MM.1S (cell line): Measurements from ENCODE around the gene GPATCH3.

Experiments
- DNase-seq: peaks from one replicate; pipeline ENCODE4 v3.0.0-alpha.2; 2015
- H2AFZ ChIP-seq: fragments of 300-600 bp; sonication (generic); 2 replicates; pipeline ENCODE4 v1.6.0; 2016; ENCODE audit warnings: antibody characterized with exemption, low read length
- H3F3A ChIP-seq: fragments of 300-600 bp; sonication (generic); 2 replicates; pipeline ENCODE4 v1.6.1; 2016; ENCODE audit warnings: mild to moderate bottlenecking, antibody characterized with exemption, low read length, moderate library complexity, mixed read lengths; ENCODE audit not compliant: insufficient read depth
- H3K27ac ChIP-seq: fragments of 300-600 bp; sonication (generic); 2 replicates; pipeline ENCODE4 v1.5.1; 2016; ENCODE audit warnings: mild to moderate bottlenecking, low read length
- H3K27me3 ChIP-seq: fragments of 300-600 bp; sonication (generic); replicated peaks from 2 replicates; pipeline ENCODE4 v1.6.0; 2016; ENCODE audit warnings: low read length; ENCODE audit not compliant: insufficient read depth
- H3K36me3 ChIP-seq: fragments of 300-600 bp; sonication (generic); replicated peaks from 2 replicates; pipeline ENCODE4 v1.6.1; 2016; ENCODE audit warnings: mild to moderate bottlenecking, low read length, mixed read lengths; ENCODE audit not compliant: insufficient read depth
- H3K4me1 ChIP-seq: fragments of 300-600 bp; sonication (generic); 2 replicates; pipeline ENCODE4 v1.6.1; 2016; ENCODE audit warnings: low read length, mixed read lengths
- H3K4me2 ChIP-seq: fragments of 300-600 bp; sonication (generic); 2 replicates; pipeline ENCODE4 v1.6.0; 2016; ENCODE audit warnings: low read depth, low read length
- H3K4me3 ChIP-seq: fragments of 300-600 bp; sonication (generic); 2 replicates; pipeline ENCODE4 v1.5.1; 2016; ENCODE audit warnings: low read length, mixed read lengths
- H3K79me2 ChIP-seq: fragments of 300-600 bp; sonication (generic); 2 replicates; pipeline ENCODE4 v1.6.1; 2016; ENCODE audit warnings: mixed run types, low read length, mixed read lengths
- H3K9ac ChIP-seq: fragments of 300-600 bp; sonication (generic); 2 replicates; pipeline ENCODE4 v1.6.1; 2016; ENCODE audit warnings: low read length, mixed read lengths
- H3K9me2 ChIP-seq: fragments of 300-600 bp; sonication (generic); replicated peaks from 2 replicates; pipeline ENCODE4 v1.6.1; 2016; ENCODE audit warnings: mild to moderate bottlenecking, low read length, mixed read lengths; ENCODE audit not compliant: insufficient read depth
- H3K9me3 ChIP-seq: fragments of 300-600 bp; sonication (generic); replicated peaks from 2 replicates; pipeline ENCODE4 v1.6.1; 2016; ENCODE audit warnings: mild to moderate bottlenecking, low read length, mixed read lengths; ENCODE audit not compliant: insufficient read depth
- H4K20me1 ChIP-seq: fragments of 300-600 bp; sonication (generic); 2 replicates; pipeline ENCODE4 v1.6.1; 2016; ENCODE audit warnings: mild to moderate bottlenecking, low read length, moderate library complexity, mixed read lengths; ENCODE audit not compliant: insufficient read depth
- EZH2 ChIP-seq: fragments of 300-600 bp; sonication (generic); optimal IDR thresholded peaks from 2 replicates; pipeline ENCODE3; 2017; ENCODE audit warnings: low read depth, mild to moderate bottlenecking, antibody characterized with exemption, low read length, mixed read lengths
- EZH2phosphoT487 ChIP-seq: fragments of 300-600 bp; sonication (generic); IDR thresholded peaks from 2 replicates; pipeline ENCODE4 v1.6.1; 2018; ENCODE audit warnings: antibody characterized with exemption, low read length
- TF ChIP-seq, protein P1 (sequence below): fragments of 300-600 bp; sonication (generic); IDR thresholded peaks from 2 replicates; pipeline ENCODE4 v1.5.1; 2016; ENCODE audit warnings: antibody characterized with exemption, low read length, mixed read lengths

Gene GPATCH3

DNA sequence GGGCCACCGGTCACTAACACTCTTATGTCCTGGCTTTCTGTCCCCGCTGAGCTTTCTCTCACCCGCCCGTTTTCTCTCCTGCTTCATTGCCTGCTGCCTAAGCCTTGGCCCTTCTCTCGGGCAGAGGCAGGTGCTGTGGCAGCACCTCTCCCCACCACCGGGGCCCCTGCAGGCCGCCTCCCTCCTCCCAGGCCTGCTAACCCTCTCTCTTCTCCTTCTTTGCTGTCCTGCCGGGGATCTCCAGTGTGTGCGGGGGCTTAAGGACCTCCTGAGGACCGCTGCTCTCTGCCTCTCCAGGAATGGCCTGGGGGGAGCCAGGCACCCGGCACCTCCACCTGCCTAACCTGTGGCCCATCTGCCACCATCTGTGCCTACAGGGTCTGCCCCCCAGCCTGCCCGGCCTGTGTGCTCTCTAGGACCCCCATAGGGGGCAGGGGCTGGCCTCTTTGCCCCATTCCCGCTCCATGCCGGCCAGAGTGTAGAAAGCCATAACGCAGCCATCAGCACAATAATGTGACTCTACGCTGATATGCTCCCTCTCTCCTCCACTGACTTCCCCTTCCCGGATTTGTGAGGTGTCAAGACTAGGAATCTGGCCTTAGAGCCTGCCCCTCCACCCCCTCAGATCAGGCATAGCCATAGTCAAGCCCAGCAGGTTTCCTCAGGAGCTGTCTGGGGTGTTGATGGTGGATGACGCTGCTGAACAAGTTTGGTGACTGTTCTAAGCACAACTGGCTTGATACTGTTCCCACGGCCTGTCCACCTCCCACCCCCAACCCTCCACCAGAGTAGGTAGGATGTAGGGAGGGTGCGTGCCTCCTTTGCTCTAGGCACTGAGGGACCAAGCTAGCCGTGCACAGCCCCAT lies 43.4 kb downstream of the GPATCH3 start:
- Histone ChIP-seq H3K9me2 (no peaks in the 10 kb centered on the region), H3F3A (peaks cover 5% of the 10 kb centered on the region; the same call in 1 of the 2 replicates), H3K79me2 (no peaks in the 10 kb centered on the region), H3K4me3 (no peak overlapping the region), H2AFZ (no peak overlapping the region), H3K9ac (no peak overlapping the region), H4K20me1 (no peaks in the 10 kb centered on the region), H3K27me3 (no peaks in the 10 kb centered on the region), H3K4me1 (0 out of 2 replicates have a peak, but pooled peaks cover under 1% of the 10 kb centered on the region), H3K27ac (no peak overlapping the region), H3K4me2 (no peak overlapping the region), H3K9me3 (no peaks in the 10 kb centered on the region), H3K36me3 (peaks cover 4% of the 10 kb centered on the region; the same call in 1 of the 2 replicates)
- TF ChIP-seq EZH2phosphoT487 (no peak), EZH2 (no peak)
- TF ChIP-seq, protein P1, sequence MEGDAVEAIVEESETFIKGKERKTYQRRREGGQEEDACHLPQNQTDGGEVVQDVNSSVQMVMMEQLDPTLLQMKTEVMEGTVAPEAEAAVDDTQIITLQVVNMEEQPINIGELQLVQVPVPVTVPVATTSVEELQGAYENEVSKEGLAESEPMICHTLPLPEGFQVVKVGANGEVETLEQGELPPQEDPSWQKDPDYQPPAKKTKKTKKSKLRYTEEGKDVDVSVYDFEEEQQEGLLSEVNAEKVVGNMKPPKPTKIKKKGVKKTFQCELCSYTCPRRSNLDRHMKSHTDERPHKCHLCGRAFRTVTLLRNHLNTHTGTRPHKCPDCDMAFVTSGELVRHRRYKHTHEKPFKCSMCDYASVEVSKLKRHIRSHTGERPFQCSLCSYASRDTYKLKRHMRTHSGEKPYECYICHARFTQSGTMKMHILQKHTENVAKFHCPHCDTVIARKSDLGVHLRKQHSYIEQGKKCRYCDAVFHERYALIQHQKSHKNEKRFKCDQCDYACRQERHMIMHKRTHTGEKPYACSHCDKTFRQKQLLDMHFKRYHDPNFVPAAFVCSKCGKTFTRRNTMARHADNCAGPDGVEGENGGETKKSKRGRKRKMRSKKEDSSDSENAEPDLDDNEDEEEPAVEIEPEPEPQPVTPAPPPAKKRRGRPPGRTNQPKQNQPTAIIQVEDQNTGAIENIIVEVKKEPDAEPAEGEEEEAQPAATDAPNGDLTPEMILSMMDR: no peak
- no peak for DNase-seq

DNA sequence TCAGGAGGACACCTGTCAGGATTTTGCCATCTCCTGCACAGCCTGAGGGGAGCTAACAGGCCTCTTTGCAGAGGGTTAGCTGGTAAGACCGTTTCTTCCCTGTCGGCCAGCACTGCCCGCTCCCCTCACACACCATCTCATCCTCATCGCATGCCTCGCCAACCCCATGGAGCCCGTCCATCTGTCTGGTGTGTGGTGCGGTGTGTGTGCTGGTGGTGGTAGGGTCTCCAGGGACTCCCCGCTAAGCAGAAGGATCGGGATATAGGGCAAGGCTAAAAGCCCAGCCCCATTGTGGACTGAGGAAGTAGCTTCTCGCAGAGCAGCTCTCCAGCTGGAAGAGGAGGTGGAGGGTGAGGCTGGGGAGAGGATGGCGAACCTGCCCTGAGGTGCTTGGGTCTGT lies 44.1 kb downstream of the GPATCH3 start:
- Histone ChIP-seq H2AFZ (no peak overlapping the region), H3K36me3 (peaks cover 4% of the 10 kb centered on the region; the same call in 1 of the 2 replicates), H3K4me1 (no peaks in the 10 kb centered on the region), H3K9me2 (no peaks in the 10 kb centered on the region), H3K4me2 (no peak overlapping the region), H3K27me3 (no peaks in the 10 kb centered on the region), H3K9ac (no peak overlapping the region), H3K4me3 (no peak overlapping the region), H3K79me2 (no peaks in the 10 kb centered on the region), H3K27ac (no peak overlapping the region), H3K9me3 (no peaks in the 10 kb centered on the region), H3F3A (peaks cover 4% of the 10 kb centered on the region; the same call in 1 of the 2 replicates), H4K20me1 (no peaks in the 10 kb centered on the region)
- DNase-seq: no peak
- TF ChIP-seq EZH2phosphoT487: no peak
- no peak for TF ChIP-seq EZH2
- TF ChIP-seq, protein P1: no peak

DNA sequence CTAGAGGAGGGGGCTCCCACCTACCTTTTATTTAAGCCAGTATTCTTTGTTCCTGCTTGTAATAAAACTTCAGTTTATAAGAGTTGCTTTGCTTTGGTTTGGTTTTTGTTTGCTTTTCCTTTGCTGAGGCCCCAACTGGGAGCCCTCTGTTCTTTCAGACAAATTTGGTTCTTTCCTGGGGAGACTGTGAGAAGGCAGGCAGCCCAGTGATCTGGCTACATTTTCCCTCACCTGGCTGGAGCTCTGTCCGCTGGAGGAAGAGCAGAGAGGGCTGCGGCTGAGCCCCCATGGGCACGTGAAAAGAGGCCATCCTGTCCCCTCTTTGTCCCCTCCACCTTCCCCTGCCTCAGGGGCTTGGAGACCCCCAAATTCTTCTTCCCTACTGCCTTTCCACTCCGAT lies 44.6 kb downstream of the GPATCH3 start:
- no peaks in the 10 kb centered on the region for H3K79me2 ChIP-seq
- no peak overlapping the region for H2AFZ ChIP-seq
- DNase-seq: no peak
- H3K4me1 ChIP-seq: no peaks in the 10 kb centered on the region
- no peak overlapping the region for H3K4me3 ChIP-seq
- peaks cover 4% of the 10 kb centered on the region; the same call in 1 of the 2 replicates for H3F3A ChIP-seq
- no peaks in the 10 kb centered on the region for H3K9me2 ChIP-seq
- no peak overlapping the region for H3K27ac ChIP-seq
- no peaks in the 10 kb centered on the region for H3K27me3 ChIP-seq
- H3K4me2 ChIP-seq: no peak overlapping the region
- TF ChIP-seq EZH2phosphoT487 (no peak), EZH2 (no peak)
- TF ChIP-seq, protein P1: no peak
- no peaks in the 10 kb centered on the region for H4K20me1 ChIP-seq
- H3K36me3 ChIP-seq: peaks cover 4% of the 10 kb centered on the region; the same call in 1 of the 2 replicates
- no peaks in the 10 kb centered on the region for H3K9me3 ChIP-seq
- H3K9ac ChIP-seq: no peak overlapping the region
